Measurements from ENCODE around the gene EPHB6.

Gene EPHB6

DNA sequence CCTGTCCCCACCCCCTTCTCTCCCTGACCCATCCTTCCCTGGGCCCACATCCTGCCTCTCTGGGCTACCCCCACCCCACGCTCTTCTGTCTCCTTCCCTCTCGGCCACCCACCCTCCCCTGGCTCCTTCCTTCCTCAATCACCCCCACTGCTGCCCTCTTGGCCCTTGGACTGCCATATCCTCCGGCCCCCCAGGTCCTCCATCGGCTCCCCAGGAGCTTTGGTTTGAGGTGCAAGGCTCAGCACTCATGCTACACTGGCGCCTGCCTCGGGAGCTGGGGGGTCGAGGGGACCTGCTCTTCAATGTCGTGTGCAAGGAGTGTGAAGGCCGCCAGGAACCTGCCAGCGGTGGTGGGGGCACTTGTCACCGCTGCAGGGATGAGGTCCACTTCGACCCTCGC, 10.9 kb downstream of the EPHB6 start:
- no peak for DNase-seq (ENCODE audit: low read depth in 2 of 2)

DNA sequence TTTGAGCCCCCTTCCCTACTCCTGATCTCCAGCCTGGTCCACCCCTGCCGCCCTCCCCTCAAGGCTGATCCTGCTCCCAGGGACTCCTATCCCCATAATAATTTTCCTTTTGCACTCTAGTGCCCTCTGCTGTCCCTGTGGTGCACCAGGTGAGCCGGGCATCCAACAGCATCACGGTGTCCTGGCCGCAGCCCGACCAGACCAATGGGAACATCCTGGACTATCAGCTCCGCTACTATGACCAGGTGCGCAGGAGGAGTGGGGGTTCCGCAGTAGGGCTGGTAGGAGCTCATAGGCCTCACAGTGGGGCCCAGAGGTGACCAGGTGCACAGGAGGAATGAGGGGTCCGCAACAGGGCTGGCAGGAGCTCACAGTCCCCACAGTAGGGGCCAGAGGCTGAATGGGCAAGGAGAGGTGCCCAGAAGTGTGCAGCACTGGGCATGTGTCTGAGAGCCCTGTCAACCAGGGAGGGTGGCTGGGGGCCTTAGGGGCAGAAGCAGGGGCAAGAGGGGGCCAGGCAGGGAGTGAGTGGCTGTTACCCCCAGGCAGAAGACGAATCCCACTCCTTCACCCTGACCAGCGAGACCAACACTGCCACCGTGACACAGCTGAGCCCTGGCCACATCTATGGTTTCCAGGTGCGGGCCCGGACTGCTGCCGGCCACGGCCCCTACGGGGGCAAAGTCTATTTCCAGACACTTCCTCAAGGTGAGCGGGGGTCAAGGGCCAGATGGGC, 11.7 kb downstream of the EPHB6 start:
- DNase-seq (ENCODE audit: low read depth in 2 of 2): no peak

DNA sequence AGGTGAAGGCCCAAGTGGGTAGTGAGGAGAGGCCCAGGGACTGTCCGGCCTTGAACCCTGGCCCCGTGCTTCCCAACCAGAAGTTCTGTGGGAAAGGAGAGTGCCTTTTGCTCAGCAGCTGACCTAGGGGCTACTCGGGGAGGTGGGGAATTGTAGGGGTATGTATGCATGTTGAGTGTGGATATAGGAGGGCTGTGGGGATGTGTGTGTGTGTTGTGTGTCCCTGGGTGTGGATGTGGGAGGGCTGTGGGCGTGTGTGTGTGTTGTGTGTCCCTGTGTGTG, 12.2 kb downstream of the EPHB6 start:
- DNase-seq (ENCODE audit: low read depth in 2 of 2): no peak

DNA sequence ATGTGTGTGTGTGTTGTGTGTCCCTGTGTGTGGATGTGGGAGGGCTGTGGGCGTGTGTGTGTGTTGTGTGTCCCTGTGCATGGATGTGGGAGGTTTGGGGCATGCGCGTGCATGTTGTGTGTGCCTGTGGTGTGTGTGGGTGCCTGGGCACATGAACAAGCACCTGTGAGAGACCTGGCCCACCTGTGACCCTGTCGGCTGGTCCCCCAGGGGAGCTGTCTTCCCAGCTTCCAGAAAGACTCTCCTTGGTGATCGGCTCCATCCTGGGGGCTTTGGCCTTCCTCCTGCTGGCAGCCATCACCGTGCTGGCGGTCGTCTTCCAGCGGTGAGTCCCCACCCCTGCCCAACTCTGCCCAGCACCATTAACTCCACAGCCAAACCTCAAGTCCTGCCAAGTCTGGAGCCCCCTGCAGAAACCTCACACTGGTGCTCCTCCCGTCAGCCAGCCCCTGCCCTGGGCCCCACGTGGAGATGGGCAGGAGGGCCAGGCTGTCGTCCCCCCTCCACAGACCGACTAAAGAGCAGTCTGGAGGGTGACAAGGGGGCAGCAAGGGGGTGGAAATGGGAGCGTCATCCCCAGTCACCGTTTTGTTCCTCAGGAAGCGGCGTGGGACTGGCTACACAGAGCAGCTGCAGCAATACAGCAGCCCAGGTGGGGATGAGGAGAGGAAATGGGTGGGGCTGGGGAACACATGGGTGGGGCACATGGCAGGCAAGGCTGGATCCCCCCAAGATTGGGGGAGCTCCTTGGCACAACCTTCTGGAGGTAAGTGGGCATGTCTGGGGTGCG, 12.7 kb downstream of the EPHB6 start:
- DNase-seq (ENCODE audit: low read depth in 2 of 2): no peak

DNA sequence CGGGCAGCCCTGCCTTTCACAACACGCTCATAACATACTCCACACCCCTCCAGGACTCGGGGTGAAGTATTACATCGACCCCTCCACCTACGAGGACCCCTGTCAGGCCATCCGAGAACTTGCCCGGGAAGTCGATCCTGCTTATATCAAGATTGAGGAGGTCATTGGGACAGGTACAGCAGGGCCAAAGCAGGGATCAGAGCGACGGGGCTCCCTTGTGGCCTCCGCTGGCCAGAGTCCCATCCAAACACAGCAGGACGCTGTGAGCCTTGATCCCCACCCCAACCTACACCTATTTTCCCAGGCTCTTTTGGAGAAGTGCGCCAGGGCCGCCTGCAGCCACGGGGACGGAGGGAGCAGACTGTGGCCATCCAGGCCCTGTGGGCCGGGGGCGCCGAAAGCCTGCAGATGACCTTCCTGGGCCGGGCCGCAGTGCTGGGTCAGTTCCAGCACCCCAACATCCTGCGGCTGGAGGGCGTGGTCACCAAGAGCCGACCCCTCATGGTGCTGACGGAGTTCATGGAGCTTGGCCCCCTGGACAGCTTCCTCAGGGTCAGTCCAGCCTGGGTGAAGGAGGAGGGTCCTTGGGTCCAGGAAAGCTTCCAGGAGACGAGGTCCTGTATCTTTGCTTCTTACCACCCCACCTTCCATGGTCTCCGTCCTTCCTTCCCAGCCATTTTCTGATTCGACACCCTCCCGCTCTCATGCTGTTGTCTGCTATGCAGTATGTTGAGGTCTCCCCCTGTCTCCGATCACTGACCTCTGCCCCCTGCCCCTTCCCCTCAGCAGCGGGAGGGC, 13.5 kb downstream of the EPHB6 start:
- DNase-seq (ENCODE audit: low read depth in 2 of 2): no peak

DNA sequence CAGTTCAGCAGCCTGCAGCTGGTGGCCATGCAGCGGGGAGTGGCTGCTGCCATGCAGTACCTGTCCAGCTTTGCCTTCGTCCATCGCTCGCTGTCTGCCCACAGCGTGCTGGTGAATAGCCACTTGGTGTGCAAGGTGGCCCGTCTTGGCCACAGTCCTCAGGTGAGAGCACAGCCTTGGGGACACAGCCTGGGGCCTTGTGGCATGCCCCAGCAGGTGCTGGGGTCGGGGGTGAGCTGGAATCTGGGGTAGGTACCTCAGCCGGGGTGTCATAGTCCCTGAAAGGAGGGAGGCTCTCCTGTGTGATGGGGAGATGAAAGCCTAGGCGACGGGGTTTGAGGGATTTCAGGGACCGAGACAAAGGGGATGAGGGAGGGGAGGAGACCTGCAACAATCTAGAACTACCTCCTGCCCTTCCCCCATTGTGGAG, 14.1 kb downstream of the EPHB6 start:
- DNase-seq (ENCODE audit: low read depth in 2 of 2): no peak

DNA sequence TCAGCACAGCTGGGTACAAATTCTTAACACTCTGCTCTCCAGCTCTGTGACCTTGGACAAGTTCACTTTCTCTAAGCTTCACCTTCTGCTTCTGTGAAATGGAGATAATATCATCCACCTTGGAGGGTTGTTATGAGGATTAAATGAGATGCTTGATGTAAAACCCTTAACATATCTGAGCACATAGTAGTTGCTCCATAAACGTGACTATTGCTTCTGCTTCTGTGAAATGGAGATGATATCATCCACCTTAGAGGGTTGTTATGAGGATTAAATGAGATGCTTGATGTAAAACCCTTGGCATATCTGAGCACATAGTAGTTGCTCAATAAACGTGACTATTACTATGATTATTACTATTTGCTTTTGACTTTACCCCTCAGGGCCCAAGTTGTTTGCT, 14.6 kb downstream of the EPHB6 start:
- DNase-seq (ENCODE audit: low read depth in 2 of 2): no peak

DNA sequence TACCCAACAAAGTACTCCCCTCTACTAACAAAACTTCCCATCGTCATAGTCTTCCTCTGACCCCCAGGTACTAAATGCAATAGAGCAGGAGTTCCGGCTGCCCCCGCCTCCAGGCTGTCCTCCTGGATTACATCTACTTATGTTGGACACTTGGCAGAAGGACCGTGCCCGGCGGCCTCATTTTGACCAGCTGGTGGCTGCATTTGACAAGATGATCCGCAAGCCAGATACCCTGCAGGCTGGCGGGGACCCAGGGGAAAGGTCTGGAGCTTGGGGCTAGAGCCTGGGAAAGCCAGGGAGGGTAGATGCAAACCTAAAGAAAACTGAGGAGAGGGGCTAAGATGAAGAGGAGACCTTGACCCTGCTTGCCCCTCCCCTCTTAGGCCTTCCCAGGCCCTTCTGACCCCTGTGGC, 15.3 kb downstream of the EPHB6 start:
- DNase-seq (ENCODE audit: low read depth in 2 of 2): no peak

DNA sequence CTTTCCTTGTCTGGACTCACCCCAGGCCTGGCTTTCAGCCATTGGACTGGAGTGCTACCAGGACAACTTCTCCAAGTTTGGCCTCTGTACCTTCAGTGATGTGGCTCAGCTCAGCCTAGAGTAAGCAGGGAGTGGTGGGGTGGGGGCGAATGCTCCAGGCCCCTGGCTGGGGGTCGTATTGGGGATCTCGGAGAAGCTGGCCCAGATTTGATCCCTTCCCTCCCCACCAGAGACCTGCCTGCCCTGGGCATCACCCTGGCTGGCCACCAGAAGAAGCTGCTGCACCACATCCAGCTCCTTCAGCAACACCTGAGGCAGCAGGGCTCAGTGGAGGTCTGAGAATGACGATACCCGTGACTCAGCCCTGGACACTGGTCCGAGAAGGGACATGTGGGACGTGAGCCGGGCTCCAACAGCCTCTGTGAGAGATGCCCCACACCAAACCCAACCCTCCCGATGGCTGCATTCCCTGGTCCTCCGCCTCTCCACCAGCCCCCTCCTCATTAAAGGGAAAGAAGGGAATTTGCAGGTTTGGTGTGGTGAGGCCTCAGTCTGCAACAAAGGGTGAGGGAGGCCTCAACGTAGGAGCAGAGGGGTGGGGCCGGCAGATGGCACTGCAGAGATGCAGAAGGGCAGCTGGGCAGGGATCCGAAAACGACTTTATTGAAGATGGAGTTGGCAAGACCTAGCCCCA, 15.8 kb downstream of the EPHB6 start:
- DNase-seq (ENCODE audit: low read depth in 2 of 2): no peak

DNA sequence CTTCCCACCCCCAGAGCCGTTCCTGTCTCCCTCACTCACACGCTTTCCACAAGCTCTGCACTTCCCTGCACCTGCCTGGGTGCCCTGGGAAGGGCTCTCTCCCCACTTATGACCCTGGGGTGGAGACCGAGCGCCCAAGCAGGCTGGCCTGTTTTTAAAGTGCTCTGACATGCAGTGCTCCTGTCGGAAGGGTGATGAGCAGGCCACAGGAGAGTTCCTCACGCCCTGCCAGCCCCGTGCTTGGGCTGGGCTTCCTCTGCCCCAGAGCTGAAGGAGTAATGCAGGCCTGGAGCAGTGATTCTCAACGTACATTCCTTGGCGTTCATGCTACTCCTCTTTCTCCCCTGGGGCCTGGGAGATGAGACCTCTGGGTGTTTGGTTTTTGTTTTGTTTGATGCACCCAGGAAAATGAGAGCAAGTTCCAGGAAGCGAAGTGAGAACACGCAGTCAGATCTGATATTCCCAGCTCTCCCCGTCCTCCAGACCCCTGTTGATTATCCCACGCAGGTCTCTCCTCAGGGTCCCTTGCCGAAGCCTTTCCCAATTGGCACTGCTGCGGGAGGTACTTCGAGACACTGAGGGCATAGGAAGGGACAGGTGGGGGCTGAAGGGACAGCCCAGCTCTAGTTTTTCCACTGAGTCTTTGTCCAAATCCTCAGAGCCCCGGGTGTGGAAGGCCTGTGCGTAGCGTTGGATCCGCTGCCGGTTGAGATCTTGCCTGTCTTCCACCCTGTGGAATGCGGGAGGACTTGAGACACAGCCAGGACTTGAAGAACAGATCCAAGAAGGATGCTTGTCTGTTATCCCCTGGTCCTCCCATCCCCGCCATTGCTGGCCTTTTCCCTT, 16.6 kb downstream of the EPHB6 start:
- DNase-seq (ENCODE audit: low read depth in 2 of 2): no peak

DNA sequence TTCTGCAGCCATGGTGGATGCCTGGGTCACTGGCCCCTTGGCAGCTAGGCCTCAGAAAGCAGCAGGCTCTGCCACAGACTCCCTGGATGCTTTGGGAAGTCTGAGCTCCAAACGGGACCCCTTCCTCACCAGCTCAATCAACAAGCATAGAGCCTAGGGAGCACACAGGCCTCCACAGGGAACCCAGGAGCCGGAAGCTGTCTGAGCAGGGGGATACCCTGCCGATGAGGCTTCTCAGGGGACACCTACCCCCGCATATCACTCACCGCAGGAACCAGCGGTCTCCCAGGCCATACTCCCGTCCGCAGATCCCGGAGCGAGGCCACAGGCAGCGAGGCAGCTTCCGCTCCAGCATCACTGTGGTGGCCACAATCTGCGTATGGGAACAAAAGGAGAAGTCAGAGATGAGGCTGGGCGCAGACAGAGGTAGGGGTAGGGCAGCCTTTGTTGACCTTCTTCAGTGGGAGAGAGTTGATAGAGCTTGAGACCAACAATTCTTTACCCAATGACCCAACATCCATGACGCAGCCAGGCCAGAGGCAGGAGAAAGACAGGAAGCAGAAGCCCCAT, 17.3 kb downstream of the EPHB6 start:
- no peak for DNase-seq (ENCODE audit: low read depth in 2 of 2)

DNA sequence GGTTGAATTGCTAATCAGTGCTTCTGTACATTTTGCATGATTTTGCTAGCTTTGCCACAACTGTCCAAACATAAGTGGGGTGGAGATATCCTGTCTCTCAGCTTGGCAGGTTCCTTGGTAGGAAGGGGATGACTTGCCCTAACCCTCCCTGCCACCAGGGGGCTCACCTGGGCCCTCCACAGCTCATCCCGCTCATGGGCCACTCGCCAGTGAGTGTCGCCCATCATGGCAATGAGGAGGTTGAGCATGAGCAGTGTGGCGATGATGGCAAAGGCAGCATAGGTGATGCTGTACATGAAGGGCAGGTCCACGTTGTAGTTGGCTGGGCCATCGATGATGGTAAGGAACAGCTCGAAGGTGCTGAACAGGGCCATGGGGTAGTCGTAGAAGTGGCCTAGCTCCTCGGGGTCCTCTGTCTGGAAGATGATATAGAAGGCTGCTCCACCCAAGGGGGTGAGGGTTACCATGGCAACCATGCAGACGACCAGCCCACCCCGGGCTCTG, 18.5 kb downstream of the EPHB6 start:
- DNase-seq (ENCODE audit: low read depth in 2 of 2): no peak

DNA sequence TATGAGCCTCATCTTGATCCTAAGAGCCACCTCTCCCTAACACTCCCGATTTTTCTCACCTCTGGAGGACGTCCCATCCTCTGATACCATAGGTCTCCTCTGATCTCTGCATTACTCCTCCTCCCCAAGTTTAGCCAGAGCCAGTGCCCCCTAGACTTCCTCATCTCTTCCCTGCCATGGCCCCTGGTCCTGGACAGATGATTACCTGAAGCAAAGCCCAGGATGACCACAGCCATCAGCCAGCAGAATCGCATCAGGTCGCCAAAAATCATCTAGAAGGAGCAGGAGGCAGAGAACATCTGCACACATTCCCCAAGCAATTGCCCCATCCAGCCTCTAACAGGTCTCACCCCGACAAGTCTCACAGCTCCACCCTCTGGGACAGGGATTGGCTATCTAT, 19.0 kb downstream of the EPHB6 start:
- DNase-seq (ENCODE audit: low read depth in 2 of 2): no peak

DNA sequence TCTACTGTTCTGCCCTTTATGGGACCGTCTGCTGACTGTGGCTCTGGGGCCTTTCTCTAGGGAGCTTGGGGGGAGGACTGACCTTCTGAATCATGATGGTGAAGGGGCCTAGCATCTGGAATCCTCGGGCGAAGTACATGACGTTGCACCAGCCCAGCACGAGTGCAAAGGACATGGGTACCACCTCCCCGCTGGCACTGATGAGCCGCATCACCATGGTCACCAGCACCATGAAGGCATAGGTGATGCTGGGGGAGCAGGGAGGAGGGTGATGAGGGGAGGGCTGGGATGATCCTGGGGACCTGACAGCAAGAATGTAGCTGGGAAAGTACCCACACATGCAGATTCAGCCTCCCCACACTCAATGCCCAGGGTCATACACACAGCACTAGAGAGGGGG, 19.5 kb downstream of the EPHB6 start:
- no peak for DNase-seq (ENCODE audit: low read depth in 2 of 2)

DNA sequence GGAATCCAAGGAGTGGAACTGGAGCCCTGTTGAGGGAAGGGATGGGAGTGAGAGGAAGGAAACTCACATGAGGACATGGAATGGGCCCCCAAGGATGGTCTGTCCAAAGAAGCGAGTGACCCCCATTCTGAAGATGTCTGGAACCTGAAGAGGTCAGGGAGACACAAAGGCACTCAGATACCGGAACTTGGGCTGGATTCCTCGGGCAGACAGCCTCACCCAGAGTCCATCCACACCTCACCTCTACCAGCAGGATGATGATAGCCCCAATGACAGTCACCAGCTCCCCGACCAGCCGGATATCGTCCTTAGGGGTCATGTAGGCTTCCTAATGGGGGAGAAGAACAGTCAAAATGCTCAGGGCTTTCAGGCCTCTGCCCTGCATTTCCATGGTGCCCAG, 20.0 kb downstream of the EPHB6 start:
- no peak for DNase-seq (ENCODE audit: low read depth in 2 of 2)

DNA sequence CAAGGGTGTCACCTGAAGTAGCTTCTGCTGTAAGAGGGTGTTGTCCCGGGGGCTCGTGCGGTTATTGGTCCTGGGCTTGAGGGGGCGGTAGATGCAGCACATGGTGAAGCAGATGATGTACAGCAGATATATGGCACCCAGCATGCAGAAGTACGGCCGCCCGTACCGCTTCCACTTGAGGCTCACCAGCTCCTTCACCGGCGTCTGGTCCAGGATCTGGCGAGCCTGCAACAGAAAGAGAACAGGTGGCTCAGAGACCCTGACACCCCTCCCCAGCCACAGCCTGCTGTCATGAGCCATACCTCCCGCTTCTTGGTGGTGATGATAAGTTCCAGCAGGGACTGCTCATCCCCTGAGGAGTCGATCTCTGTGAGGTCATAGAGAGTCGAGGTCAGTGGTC, 20.6 kb downstream of the EPHB6 start:
- DNase-seq (ENCODE audit: low read depth in 2 of 2): no peak

DNA sequence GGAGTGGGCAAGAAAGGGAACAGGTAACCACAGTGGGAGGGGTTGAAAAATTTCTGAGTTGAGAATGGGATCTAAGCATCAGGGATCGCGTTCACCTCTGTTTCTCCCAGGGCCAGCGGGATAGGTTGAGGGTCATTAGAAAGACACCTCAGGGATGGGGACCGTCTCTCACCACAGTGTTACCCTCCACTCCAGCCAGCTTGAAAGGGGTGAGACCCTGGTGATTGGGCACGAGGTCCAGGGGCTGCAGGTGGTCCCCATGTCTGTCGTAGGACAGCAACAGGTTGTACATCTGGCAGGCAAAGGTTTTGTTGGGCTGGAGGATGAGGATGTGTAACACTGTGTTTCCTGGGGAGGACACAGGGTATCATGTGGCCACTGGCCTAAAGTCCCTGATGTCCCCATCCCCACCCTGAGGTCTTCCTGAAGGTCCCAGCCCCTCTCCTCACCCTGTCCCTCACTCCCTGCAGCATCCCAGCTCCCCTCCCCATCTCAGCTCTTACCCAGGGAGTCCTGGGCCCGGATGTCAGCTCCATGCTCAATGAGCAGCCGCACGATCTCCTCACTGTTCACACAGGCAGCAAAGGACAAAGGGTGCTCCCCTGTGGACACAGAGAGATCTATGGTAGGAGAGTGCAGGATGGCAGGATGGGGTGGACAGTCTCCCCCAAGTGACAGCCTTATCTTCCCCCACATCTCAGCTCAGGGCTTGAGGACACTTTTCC, 21.5 kb downstream of the EPHB6 start:
- DNase-seq (ENCODE audit: low read depth in 2 of 2): no peak

DNA sequence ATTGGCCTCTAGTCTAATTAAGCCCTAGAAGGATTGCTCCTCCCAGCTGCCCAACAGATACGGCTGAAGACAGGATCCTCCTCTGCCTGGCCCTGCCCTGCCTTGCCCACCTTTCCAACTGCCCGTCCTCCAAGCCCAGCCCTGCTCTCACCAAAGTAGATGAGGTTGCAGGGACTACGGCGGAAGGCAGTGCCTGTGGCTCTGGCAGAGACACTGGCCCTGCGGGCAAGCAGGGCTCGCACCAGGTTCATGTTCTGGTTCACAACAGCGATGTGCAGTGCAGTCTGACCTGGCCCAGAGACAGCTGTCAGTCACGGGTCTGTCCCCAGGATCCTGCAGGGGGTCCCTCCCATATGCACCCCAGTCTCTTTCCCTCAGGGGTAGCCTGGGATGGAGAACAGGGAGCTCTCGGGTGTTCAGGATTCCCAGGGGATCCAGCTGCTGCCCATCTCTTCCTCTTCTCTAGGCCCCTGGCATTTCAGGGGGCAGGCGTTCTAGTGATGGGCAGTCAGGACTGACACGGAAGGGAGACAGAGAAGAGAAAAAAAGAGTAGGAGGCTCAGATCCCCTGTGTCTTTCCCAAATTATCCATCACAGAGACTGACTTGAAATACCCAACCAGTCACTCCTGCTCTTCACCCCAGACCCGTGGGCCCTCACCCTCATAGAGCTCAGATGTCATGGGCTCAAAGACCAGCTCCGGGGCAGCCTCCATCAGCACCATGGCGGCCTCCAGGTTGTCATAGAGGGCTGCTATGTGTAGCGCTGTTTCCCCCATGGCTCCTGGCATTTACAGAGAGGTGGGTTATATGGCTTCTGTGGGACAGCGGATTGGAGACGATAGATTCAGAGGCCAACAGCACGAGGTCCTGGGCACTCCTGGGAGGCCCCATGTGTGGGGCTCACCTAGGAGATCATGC, 22.4 kb downstream of the EPHB6 start:
- no peak for DNase-seq (ENCODE audit: low read depth in 2 of 2)

DNA sequence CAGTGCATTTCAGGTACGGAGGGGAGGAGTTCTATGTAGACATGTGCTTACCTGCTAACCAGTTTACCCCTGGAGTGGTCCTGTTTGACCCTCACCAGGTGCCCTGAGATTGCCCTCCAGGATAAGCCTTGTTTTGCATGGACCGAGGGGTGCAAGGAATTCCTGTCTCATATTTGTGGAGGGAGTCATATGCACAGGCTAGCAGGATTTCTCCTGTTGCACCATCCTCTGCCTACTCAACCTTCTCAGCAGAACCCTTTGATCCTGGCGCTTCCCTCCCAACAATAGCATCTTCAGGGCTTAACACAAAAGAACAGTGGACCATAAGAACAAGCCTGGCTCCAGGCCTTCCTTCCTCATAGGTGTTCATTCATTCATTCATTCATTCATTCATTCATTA, 23.4 kb downstream of the EPHB6 start:
- DNase-seq (ENCODE audit: low read depth in 2 of 2): no peak

Measured in activated CD8-positive, alpha-beta memory T cell treated with anti-CD3 and anti-CD28 coated beads for 4 hours (primary cell).